ENCODE measurements around the gene PTPRT. TPM values are rescaled to one million over a fixed set of nuclear protein-coding genes. Genes with fewer than 3 reads are reported as not detected.

PTPRT gene
- total and polyA plus RNA-seq, 9 donors = under 0.01 to 3.2 (median 0.22) TPM; not detected in 1

DNA sequence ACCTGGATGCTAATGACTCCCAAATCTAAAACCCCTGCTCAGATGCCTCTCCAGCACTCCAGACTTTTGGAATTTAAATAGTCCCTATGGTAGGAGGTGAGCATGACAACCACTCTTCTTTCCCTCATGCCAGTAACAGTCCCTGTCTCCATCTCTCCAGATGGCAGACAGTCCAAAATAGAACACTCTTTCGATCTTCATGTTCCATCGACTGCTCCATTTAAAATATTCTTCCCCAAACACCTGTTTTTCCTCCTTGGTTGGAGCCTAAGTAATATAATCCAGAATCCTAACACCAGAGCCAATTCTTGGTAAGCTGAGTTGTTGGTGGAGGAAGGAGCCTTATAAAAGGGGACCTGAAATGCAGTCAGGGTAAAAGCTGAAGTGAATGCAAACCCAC is 848.1 kb downstream of the PTPRT start:
- H3K9me3 ChIP-seq = no peaks in the 10 kb centered on the region
- TF ChIP-seq, protein P1, sequence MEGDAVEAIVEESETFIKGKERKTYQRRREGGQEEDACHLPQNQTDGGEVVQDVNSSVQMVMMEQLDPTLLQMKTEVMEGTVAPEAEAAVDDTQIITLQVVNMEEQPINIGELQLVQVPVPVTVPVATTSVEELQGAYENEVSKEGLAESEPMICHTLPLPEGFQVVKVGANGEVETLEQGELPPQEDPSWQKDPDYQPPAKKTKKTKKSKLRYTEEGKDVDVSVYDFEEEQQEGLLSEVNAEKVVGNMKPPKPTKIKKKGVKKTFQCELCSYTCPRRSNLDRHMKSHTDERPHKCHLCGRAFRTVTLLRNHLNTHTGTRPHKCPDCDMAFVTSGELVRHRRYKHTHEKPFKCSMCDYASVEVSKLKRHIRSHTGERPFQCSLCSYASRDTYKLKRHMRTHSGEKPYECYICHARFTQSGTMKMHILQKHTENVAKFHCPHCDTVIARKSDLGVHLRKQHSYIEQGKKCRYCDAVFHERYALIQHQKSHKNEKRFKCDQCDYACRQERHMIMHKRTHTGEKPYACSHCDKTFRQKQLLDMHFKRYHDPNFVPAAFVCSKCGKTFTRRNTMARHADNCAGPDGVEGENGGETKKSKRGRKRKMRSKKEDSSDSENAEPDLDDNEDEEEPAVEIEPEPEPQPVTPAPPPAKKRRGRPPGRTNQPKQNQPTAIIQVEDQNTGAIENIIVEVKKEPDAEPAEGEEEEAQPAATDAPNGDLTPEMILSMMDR (IDR thresholded peaks at IDR 0.05) = no peak
- TF ChIP-seq EP300 (IDR thresholded peaks at IDR 0.05) = no peak
- TF ChIP-seq POLR2A (IDR thresholded peaks at IDR 0.05) = no peak
- H3K27ac ChIP-seq = no peak overlapping the region
- H3K4me3 ChIP-seq = no peak overlapping the region
- 92 to 95% (median 93%) methylated on average over 2 of the region's 2 CpGs for WGBS, 3 donors
- no peaks in the 10 kb centered on the region for H3K27me3 ChIP-seq
- no peak for DNase-seq
- H3K36me3 ChIP-seq = no peaks in the 10 kb centered on the region
- H3K4me1 ChIP-seq (ENCODE audit: insufficient read depth) = peaks cover 2% of the 10 kb centered on the region
- intact Hi-C loops (cut with DNase I) = no loop called here

DNA sequence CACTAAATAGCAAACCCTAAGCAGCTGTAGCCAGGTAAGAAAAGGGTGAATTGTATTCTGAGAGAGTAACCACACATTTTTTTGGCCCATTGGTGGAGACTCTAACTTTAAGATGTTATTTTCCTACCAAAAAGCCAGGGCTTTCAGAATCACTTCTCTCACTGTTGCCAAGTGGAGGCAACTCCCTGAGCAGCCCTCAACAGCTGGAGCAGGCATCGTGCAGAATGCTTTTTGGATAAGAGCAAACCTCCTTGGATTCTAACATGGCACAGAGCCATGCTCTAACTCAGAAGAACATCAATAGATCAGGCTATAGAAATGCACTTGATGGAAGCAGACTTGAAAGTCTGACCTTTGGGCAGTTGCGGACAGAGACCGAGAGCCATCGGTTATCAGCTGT is 849.3 kb downstream of the PTPRT start:
- H3K4me3 ChIP-seq = no peak overlapping the region
- 33 to 48% (median 43%) methylated on average over 4 of the region's 4 CpGs for WGBS, 3 donors
- H3K9me3 ChIP-seq = no peaks in the 10 kb centered on the region
- peaks cover 2% of the 10 kb centered on the region for H3K4me1 ChIP-seq (ENCODE audit: insufficient read depth)
- H3K27ac ChIP-seq = no peak overlapping the region
- H3K27me3 ChIP-seq = no peaks in the 10 kb centered on the region
- no peak for DNase-seq
- H3K36me3 ChIP-seq = no peaks in the 10 kb centered on the region
- intact Hi-C loops (cut with DNase I) = no loop called here
- TF ChIP-seq, protein P1 (IDR thresholded peaks at IDR 0.05) = no peak
- TF ChIP-seq EP300 (IDR thresholded peaks at IDR 0.05) (no peak), POLR2A (IDR thresholded peaks at IDR 0.05) (no peak)

DNA sequence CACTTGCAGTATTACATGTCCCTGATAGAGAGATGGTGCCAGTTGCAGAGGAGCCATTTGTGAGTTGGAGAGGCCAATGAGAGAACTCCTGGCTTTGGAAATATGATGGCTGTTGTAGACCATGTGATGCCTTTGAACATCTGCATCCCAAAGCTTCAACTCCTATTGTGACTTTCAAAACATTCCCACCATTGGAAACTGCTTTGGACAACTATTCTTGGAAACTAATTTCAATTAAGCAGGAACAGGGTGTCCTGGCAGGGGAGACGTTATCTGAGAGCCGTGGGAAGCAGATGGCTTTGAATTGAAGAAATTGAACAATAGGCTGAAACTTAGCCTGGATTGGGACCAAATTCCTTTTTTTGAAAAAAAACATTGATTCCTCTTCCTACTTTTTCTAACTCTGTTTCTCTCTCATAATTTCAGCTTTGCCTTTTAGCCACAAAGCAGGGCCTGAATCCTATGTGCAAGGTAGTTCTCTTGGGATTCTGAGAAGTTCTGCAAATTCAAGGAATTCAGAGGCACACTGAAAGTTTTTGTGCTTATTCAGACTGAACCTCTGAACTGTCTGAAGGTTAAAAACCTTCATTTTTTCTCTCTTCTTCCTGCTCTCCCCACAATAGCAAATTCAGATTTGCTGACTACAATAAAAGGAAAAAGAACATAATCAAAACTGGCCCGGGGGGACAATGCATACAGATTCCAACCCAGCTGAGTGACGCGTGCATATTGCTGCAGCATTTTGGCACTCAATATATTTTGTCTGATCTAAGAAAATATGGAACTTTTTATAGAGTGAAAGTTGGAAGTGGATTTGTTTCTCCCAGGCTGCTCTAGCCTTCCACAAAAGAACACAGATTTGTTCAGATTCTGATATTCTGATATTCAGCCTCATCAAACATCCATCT is 851.2 kb downstream of the PTPRT start:
- H3K4me3 ChIP-seq = no peak overlapping the region
- WGBS, 3 donors = 3 to 8% (median 6%) methylated on average over 5 of the region's 5 CpGs

DNA sequence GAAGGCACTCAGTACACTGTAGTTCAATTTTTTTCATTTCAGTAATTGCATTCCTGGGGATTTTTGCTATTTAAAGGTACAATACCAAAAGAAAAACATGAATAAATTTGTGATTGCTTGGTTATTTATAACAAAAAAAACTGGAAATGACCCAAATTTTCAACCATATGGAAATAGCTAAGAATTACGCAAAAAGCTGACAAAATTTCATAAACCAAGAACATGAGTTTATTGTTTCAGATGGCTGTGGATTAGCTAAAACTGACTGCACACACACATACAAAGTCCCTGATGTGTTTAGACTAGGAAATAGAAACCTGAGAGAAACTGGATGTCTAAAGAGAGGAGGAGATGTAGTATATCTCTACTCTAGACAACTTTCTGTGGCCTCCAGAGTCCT is 853.1 kb downstream of the PTPRT start:
- no peak overlapping the region for H3K4me3 ChIP-seq
- 59 to 68% (median 67%) methylated on average over 1 of the region's 1 CpG for WGBS, 3 donors
- no peaks in the 10 kb centered on the region for H3K9me3 ChIP-seq
- intact Hi-C loops (cut with DNase I) = no loop called here
- H3K27ac ChIP-seq = no peak overlapping the region
- H3K4me1 ChIP-seq (ENCODE audit: insufficient read depth) = peaks cover 2% of the 10 kb centered on the region
- no peaks in the 10 kb centered on the region for H3K36me3 ChIP-seq
- no peaks in the 10 kb centered on the region for H3K27me3 ChIP-seq
- TF ChIP-seq, protein P1 (IDR thresholded peaks at IDR 0.05) = no peak
- TF ChIP-seq EP300 (IDR thresholded peaks at IDR 0.05) (no peak), POLR2A (IDR thresholded peaks at IDR 0.05) (no peak)
- DNase-seq = no peak

More for the DNA sequence above, 851.2 kb downstream of the PTPRT start:
- no peaks in the 10 kb centered on the region for H3K36me3 ChIP-seq
- no peaks in the 10 kb centered on the region for H3K27me3 ChIP-seq
- intact Hi-C loops (cut with DNase I) = no loop called here
- H3K4me1 ChIP-seq (ENCODE audit: insufficient read depth) = peaks cover 2% of the 10 kb centered on the region
- H3K27ac ChIP-seq = no peak overlapping the region
- H3K9me3 ChIP-seq = no peaks in the 10 kb centered on the region
- no peak for TF ChIP-seq POLR2A (IDR thresholded peaks at IDR 0.05)
- TF ChIP-seq, protein P1 (IDR thresholded peaks at IDR 0.05) = no peak
- TF ChIP-seq EP300 (IDR thresholded peaks at IDR 0.05) = no peak
- peak in 4 of 5 donors; percentile 26 to 65 (median 36) for DNase-seq

All from ovary (tissue), 9 donors.